HG03442 (cell line): ENCODE data around the gene KDELR3.
A peak's percentile ranks its signal among the peaks of the same experiment; 100 is the strongest.

Experiments
- ATAC-seq: cut with Tn5 transposase; IDR thresholded peaks from one replicate; pipeline ENCODE4 v1.9.1; 2021; ENCODE audit warnings: mild to moderate bottlenecking, moderate library complexity; ENCODE audit not compliant: unreplicated experiment

Gene KDELR3

DNA sequence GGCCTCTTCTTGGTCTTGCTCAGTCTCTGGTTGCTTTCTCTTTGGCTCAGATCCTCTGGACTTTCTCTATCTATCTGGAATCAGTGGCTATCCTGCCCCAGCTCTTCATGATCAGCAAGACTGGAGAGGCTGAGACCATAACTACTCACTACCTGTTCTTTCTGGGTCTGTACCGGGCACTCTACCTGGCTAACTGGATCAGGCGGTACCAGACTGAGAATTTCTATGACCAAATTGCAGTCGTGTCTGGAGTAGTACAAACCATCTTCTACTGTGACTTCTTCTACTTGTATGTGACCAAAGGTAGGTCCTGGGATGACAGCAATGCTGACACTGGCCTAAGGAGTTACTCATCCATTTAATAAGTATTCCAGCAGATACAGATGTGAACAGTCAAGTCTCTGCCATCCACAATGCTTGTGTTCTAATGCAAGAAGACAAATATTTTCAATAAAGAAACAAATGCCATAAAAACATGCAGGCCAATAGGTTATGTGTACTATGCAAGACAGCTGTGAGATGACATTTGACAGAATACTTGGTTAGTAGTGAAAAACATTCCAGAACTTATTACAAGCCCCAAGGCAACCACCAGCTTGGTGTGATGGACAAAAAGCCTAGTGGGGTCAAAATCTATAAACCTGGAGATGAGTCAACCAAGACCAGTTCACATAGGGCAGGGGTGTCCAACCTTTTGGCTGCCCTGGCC lies 13.4 kb downstream of the KDELR3 start:
- no peak for ATAC-seq

DNA sequence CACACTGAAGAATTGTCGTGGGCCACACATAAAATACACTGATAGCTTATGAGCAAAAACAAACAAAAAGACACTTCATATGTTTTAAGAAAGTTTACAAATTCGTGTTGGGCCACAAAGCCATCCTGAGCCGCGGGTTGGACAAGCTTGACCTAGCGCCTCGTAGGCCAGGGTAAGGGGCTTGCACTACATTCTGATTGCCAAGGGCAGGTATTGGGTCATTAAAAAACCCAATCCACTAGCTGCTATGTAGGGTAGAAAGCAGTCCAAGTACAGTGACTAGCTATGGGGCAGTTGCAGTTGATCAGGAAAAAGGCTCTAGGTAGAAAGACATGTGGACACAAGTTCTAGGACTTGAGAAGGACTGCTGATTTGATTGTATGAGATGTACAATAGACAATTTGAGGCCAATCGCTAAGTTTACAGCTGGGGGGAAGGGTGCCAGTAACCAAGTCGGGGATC lies 14.0 kb downstream of the KDELR3 start:
- no peak for ATAC-seq

DNA sequence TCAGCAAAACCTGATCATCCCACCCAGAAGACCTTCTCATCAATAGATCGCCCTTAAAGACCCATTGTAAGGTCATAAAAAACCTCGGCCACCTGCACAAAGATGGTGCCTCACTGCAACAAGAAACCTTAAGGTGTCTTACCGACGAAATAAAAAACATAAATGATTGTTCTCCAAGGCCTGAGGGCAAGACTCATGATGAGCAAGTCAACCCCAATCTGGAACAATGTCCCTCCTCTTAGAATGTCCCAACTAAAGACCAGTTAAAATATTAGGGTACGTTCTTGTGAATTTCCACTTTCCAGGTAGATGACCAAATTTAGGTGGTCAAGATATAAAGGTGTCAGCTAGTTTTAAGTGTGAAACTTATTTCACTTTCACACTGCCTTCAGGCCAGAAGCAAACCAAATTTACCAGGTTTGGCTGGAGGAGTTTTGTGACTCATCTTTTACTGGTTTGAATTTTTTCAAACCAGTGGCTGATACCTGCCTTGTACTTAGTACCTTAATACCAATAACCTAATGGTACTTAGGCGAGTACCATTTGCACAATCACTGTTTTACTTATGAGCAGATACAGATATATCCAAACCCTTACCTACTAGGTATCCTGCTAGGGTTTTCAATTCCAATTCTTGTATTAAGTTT lies 14.9 kb downstream of the KDELR3 start:
- no peak for ATAC-seq

DNA sequence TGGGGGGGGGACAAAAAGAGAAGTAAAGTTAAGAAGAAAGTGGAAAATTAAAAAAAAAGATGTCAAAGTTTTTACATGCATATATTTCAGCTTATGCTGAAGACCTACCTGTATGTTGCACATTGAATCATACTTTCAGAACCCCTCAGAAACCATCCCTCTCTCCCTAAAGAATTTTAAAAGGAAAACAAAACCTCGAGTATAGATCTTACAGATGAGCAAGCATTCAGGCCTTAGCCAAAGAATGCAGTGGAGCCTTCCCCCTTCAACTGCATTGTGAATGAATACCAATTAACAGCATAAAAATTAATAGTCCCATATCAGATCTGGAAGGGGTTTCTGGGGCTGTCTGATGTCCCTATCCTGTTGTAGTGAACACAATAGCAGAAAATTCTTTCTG lies 16.3 kb downstream of the KDELR3 start:
- ATAC-seq: no peak

DNA sequence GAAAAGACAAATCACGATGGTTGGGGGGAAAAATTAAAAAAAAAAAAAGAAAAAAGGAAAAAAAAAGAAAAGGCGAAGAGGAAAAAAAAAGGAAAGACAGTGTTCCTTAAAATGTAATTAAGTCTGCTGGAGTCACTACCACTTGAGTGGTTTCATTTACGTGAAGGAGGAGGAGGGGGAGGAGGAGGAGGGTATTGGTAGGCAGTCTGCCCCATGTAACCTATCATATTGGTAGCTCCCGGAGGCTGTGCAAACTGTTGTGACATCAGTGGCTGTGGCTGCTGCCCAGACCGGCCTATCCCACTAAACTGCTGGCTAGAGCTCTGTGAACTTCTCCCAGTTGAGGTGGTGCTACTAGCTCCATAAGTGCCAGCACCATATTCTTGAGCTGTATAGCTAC lies 17.9 kb downstream of the KDELR3 start:
- no peak for ATAC-seq

DNA sequence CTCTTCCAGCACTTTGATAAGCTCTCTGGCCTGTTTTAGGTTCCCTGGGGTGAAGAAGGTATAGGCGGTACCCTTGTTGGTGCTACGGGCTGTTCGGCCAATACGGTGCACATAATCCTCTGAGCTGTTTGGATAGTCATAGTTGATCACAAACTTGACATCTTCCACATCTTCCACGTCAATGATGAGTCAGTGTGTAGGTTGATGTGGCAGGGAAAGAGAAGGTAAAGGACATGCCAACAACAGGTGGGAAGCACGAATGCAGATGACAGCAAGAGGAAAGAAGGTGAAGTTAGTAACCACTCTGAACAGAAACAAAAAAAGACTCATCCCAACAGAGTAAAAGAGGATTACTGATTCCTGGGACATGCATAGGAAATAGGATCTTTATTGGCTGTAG lies 20.1 kb downstream of the KDELR3 start:
- ATAC-seq: no peak

DNA sequence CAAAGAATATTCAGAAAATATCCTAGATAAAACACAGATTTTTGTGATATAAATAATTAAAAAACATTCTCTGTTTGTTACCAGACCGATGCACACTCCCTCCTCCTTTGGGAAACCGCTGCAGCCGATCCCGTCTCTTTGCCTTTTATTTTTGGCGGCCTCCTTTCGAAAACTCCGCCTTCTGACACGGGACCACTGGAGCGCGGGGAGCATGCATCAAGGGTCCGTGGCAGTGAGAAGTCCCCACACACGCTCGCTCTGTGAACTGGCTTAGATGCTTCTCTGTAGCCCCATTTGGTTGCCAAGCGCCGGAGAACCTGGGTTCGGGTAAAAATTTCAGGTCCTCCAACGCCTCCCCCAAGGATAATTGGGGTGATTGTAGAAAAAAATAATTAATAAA lies 21.2 kb downstream of the KDELR3 start:
- no peak for ATAC-seq

DNA sequence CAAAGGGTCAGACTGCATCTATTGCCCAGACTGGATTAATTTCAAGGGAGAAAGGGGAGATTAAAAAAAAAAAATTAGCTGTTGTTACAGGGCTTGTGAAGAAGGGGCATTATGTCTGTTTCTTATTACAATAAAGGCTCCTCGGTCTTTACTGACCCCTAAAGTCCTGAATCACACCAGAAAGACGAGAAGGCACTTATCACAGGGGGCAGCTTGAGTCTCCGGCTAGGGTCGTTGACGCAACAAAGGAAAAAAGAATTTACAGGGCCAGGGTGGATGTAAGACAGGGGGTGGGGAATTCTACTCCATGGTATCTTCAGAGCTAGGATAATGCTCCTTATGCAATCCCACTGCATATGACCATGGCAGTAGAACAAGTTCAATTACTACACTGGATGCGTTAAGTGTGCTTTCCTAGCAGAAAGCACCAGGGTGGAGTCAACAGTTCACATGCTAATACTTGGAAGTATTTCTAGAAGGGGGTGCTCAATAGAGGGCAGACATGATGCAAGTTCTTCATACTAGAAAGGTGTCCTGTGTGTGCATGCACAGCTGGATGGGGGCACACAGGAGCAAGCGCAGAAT lies 21.8 kb downstream of the KDELR3 start:
- ATAC-seq: no peak

DNA sequence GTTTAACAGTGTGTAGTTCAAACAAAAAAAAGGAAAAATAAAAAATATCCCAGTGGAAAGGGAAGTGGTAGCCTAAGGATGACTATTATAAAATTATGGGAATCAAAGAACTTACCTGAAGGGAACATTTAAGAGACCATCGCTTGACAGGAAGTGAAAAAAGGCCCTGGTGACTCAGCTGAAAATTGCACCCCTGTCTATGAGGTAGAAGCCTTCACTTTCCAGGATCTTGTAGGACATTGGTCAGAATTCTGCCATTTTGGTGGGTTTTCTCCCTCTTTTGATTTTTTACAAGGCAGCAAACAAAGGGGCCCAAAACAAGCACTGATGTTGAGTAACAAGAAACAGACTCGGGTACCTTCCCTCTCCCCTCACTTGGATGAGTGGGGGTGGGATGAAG lies 22.6 kb downstream of the KDELR3 start:
- ATAC-seq: no peak

DNA sequence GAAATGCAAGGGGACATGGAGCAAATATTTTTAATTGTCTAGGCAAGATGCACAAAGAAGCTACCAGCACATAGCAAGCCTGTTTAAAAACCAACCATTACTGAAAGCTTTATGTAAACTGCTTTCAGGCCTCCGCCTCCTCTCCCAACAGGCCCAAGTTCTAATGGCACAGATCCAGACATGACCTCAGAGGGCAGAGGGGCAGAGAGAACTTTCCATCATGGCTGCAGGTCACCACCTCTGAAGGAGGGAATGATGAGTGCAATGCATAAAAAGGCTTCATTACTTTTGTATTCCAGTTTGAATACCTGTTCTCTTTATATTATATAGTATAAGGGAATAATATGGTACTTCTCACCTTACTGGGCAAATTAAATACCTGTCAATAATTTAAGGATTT lies 23.0 kb downstream of the KDELR3 start:
- ATAC-seq: no peak

DNA sequence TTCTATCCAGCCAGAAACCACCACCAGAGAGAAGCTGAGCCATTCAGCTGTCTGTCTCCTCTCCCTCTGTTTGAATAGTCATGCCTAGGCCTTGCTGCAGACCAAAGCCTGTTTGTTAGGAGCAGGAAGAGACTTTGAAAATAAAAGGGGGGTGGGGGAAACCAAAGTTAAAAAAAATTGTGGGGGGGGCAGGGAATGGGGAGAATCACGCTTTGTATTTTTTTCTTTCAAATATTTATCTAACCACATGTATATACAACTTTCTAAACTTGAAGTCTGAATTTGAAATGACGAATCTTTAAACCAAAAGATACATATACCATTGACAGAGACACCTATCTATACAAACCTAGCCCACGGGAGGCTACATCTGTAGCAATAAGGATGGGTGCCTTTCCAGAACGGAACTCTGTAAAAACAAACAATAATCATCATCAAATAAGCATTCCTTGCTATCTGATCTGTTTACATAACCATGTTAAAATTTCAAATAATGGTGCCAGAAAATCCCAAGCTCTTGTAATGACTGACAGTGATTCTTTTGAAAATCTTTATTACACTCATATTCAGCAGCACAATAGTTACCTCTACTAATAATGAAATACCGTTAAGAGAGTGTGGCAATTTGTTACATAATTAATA lies 23.9 kb downstream of the KDELR3 start:
- ATAC-seq: no peak

DNA sequence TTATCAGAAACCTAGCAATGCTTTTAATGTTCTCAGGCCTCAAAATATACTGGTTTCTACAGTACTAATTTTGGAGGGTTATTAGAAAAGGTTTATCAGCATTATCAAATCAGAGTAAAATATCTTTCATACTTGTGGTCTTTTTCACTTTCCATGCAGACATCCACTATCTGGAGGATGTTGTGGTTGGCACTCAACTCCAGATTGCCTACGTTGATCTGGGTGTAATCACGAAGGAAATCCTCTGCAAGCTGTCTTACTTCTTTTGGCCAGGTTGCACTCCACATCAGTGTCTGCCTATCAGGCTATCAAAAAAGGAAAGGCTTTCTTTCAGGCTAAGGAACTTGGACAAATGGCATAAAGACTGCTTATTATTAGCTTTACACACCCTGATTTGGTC lies 26.6 kb downstream of the KDELR3 start:
- no peak for ATAC-seq

DNA sequence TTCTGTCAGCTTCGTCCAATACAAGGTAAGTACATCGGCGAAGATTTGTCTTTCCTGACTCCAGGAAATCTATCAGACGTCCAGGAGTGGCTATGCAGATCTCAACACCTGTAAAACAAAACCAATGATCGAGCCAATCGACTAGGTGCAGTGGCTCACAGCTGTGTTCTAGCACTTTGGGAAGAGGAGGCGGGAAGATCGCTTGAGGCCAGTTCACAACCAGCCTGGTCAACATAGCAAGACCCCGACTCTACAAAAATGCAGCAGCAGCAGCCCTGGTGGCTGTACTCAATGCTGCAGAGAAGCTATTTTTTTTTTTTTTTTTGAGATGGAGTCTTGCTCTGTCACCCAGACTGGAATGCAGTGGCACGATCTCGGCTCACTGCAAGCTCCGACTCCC lies 27.0 kb downstream of the KDELR3 start:
- no peak for ATAC-seq

DNA sequence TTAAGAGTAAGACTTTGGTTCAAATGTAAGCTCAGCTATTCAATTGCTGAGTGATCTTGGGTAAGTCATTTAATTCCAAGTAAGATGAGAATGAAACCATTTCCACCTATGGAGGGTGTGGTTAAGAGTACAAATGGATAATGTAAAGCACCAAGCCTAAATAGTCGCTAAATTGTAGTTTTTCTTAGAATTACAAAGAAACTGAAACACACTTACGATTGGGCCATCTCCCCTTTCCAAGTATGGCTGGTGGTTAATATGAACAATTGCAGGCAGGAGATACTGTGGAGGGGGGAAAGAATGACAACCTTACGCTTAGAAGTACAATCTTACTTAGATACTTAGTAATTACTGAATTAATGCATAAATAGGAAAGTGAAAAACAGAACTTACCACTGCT lies 30.0 kb downstream of the KDELR3 start:
- ATAC-seq: no peak

DNA sequence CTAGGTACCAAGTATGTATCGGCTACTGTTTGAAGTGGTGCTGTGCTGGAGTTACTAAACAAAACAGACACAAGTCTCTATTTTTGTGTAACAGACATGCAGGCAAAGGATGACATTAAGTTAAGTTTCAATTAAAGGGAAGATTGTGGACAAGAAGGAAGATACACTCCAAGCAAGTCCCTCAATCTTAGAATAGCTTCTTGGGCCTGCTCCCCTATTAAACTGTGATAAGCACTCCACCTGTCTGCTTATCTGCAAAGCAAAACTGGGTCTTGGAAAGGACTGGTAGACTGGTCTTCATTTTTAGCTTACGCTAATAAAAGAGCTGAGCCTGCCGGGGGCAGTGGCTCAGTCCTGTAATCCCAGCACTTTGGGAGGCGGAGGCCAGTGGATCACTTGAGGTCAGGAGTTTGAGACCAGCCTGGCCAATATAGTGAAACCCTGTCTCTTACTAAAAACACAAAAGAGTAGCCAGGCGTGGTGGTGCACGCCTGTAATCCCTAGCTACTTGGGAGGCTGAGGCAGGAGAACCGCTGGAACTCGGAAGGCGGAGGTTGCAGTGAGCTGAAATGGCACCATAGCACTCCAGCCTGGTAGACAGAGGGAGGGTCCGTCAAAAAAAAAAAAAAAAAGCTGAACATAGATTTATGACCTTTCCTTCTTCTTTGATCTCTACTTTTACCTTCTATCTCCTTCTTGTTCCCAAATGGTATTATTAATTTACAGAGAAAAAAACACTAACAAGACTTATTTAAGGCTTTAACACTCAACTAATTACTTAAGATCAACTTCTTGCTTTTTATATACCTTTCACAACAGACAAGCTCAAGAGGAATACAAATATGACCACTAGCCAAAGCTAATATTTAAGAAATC lies 34.1 kb downstream of the KDELR3 start:
- no peak for ATAC-seq

DNA sequence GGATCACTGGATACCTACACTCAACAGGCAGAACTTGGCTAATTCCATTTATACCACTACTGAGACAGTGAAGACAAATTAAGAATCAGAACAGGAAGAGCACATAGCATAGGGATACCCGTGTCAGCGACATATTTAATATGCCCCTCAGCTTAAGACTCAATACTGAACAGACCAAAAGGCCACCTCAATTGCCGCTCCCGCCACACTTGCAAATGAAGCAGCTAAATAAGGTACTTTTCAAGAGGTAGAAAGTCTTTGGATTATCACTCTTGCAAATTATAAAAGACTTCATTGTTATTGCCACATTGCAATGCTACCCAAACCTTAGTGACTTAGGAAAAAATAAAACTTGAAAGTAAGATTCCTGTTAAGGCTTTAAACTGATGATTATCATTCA lies 35.1 kb downstream of the KDELR3 start:
- no peak for ATAC-seq

DNA sequence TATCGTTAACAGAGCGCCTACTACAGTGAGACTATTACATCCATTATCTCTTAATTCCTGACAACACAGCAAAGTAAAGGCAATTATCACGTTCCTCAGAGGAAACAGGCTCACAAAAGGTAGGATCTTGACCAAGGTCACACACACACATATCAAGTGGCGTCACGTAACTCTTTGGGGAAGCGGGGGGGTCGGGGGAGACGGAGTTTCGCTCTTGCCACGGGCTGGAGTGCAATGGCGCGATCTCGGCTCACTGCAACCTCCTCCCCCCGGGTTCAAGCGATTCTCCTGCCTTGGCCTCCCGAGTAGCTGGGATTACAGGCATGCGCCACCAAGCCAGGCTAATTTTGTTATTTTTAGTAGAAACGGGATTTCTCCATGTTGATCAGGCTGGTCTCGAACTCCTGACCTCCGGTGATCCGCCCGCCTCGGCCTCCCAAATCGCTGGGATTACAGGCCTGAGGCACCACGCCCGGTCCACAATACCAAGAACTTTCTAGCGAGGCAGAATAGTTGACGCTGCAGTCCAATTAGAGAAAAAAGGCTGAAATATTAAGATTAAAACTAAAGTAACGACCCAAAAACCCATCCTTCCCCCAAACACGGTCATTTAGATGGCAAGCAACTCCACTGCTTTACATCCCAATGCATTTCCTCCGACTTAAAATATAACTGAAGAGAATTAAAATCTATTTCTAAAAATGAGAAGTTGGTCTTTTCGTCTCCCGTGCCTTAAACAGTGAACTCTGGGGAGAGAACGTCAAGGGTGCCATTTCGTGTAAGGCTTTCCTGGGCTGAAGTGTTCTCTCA lies 37.0 kb downstream of the KDELR3 start:
- ATAC-seq: no peak

DNA sequence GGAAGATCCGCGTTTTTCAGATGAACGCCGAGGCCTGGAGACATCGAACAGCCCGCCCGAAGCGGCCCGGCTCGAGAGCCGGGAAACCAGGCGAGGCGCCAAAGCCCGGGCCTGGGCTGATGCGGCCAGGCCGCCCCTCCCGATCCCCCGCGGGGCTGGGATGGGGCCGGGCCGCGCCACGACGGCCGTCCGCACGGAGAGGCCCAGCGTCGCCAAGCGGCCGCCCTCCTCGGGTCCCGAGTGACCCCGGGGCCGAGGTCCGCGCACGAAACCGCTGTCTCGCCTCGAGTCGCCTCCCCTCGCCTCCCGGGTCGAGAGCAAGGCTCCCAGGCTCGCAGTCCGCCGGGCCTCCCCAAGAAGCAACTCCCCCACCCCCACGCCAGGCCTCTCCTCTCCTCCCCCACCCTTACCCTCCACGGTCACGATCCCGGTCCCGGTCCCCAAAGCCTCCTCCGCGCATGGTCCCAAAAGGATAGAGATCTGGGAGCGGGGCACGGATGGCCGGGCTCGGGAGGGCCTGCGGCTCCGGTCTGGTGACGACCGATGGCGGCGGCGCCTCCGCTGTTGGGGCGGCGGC lies 37.7 kb downstream of the KDELR3 start:
- ATAC-seq: peak; percentile 19

DNA sequence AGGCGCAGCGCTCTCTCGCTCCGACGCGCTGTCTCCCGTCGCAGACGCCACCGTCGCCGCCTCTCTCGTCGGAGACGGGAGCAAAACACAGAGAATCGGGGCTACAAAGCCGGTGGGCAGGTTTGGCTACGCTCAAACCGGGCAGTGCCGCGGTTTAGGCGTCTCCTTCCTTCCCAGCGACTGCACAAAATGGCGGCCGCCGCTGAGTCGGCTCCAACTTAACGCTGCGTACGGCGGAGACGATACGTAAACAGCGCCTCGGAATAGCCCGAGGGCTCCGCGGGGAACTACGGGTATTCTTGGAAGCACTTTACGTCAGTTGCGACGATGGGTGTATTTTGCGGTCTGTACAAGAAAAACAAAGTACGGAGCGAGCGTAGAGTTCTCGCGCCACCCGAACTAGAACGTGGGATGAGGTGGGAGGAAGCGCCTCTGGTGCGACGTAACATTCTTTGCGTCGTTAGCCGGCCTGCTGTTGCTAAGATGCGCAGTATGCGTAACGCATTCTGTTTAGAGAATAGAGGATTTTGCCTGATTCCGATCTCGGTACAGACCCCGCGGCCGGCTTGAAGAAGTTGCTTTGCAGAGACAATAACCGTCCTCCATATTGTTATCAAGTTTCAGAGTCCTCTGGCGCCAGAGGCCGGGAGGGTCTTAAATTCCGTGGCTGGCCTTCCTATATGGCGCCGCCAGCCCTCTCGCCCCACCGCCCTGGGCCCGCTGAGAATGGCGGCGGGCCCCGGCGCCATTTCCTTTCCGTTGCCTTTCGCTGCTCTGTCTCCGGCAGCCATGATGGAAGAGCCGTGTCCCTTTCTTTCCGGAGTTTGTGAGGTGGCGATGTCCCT lies 38.4 kb downstream of the KDELR3 start, which contains the start of gene DDX17:
Gene DDX17, minus strand, starts transcription at position 194 of the 845 bp plus-strand sequence.
- ATAC-seq: peak; percentile 77
